ENCODE results near the gene RNF17.

DNA sequence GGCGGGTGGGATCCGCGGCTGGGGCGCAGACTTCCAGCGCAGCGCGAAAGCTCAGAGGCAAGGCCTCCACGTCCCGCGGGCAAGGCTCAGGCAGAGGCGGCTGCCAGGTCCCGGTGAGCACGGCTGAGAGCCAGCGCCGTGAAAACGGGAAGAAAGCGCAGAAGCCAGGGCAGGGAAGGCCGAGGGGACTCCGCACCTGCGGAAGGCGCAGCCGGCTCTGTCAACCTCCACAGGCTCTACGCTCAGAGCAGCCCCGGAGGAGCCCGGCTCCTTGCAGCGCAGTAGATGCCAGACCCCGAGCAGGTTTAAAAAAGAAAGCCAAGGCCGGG is 131.0 kb downstream of the RNF17 start:
- TF ChIP-seq GATA3 (IDR thresholded peaks at IDR 0.05; ENCODE audit: low read depth, low read length) (no peak), GATA2 (IDR thresholded peaks at IDR 0.05; ENCODE audit: low read depth, low read length) (no peak)
